Measurements from ENCODE around the gene PRSS33. TPM values are rescaled to one million over a fixed set of nuclear protein-coding genes. Genes with fewer than 3 reads are reported as not detected.

Gene PRSS33
- total RNA-seq, 1 donor from 2014 or later, result not detected

DNA sequence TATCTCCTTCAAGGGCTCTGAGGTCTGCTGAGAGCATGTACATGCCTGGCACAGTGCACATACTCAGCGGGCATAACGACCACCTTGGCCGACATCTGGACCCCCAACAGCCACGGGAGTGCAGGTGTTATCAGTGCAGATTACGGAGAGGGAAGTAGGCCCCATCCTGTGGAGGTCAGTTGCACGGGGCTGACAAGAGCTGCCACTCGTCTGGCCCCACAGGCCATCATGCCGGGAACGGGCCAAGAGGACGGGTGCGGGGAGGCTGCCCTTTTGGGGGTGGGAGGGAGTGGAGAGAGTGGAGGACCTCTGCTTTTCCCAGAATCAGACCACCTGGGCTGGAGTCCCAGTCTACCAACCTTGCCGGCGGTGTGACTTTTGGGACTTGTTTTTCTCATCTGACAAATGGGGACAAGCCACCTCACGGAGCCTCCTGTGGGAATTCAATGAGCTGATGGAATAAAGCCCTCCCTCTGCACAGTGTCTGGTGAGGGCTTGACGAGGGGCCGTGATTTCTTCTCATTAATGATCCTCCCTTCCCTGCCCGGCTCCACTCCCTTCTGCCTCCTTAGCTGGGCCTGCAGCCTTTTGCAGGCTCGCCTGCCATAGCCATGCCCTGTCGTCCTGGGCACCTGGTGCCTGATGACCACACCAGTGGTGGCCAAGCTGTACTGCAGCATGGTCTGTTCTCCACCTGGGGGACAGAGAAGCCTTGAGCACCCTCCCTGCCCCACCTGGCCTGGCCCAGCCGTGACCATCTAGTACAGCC lies 4.6 kb downstream of the PRSS33 start:
- TF ChIP-seq, protein P1, sequence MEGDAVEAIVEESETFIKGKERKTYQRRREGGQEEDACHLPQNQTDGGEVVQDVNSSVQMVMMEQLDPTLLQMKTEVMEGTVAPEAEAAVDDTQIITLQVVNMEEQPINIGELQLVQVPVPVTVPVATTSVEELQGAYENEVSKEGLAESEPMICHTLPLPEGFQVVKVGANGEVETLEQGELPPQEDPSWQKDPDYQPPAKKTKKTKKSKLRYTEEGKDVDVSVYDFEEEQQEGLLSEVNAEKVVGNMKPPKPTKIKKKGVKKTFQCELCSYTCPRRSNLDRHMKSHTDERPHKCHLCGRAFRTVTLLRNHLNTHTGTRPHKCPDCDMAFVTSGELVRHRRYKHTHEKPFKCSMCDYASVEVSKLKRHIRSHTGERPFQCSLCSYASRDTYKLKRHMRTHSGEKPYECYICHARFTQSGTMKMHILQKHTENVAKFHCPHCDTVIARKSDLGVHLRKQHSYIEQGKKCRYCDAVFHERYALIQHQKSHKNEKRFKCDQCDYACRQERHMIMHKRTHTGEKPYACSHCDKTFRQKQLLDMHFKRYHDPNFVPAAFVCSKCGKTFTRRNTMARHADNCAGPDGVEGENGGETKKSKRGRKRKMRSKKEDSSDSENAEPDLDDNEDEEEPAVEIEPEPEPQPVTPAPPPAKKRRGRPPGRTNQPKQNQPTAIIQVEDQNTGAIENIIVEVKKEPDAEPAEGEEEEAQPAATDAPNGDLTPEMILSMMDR (conservative IDR thresholded peaks at IDR 0.05; ENCODE audit: low read depth, low read length), result no peak
- no peak overlapping the region for H3K4me3 ChIP-seq (ENCODE audit: low read depth, low read length)
- DNase-seq (ENCODE audit: low read depth), result no peak

DNA sequence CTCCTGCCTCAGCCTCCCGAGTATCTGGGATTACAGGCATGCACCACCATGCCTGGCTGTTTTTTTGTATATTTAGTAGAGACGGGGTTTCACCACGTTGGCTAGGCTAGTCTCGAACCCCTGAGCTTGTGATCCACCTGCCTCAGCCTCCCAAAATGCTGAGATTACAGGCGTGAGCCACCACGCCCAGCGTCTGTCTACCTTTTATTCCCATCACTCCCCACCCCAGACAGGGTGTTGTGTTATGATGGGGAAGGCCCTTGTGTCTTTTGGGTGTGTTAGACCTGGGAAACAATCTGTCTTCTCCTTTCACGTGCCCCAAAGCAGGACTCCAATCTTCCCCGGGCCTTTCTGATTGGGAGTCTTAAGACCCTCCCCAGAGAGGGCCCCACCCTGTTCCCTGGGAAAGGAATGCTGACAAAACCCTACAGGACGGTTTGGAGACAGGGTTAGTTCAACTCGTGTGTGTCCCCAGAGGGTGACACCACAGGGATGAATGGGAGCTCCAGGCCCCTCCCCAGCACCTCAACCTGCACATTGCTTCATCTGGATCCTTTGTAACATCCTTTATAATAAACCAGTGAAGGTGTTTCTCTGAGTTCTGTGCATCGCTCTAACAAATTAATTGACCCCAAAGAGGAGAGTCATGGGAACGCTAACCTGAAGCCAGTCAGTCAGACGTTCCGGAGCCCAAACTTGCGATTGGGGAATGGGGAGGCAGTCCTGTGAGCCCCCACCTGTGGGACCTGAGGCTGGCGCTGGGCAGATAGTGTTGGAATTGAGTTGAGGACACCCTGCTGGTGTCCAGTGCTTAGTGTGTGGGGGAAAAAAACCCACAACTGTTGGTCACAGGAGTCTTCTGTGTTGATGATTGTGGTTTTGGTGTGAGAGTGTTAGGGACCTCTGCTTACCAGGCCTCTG lies 7.1 kb downstream of the PRSS33 start:
- no peak for DNase-seq (ENCODE audit: low read depth)
- TF ChIP-seq, protein P1 (conservative IDR thresholded peaks at IDR 0.05; ENCODE audit: low read depth, low read length), result no peak
- H3K4me3 ChIP-seq (ENCODE audit: low read depth, low read length), result no peak overlapping the region

DNA sequence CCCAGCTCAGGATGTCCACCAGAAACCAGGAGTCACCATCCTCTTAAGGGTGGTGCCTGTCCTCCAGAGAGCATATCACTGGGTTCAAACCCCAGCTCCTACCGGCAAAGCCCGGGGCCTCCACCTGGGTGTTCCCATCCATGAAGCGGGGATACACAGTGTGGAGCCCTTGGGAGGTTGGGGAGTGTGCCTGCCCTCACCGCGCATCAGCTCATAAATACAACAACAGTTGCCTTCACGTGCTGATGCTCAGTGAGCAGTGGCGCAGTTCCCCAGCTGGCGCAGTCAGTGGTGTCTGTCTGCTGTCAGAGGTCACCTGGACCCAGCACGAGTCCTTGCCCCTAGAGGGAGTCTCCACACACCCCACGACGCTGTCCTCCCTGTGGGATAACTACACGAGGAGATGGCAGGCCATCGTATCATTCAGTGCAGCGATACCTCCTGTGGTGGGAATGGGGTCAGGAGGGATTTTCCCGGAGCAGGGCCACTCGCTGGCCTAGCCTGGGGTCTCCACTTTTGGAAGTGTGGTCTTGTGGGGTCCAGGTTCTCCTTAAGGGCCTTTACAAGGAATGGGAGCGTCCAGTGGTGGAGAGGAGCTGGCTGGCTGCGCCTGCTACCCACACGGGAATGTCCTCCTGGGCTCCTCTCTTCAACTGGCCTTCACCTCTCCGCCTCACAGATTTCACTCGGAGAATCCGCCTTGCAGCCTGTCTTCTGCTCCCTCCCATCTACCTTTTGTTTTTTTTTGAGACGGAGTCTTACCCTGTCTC lies 8.0 kb downstream of the PRSS33 start:
- TF ChIP-seq, protein P1 (conservative IDR thresholded peaks at IDR 0.05; ENCODE audit: low read depth, low read length), result no peak
- DNase-seq (ENCODE audit: low read depth), result no peak
- no peak overlapping the region for H3K4me3 ChIP-seq (ENCODE audit: low read depth, low read length)

DNA sequence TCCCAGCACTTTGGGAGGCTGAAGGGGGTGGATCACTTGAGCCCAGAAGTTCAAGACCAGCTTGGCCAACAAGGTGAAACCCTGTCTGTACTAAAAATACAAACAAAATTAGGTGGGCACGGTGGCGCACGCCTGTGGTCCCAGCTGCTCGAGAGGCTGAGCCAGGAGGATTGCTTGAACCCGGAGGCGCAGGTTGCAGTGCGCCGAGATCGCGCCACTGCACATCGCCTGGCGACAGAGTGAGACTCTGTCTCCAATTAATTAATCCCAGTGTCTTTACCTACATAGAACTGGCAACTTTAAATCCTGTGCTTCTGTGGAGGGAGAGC lies 8.8 kb downstream of the PRSS33 start:
- H3K4me3 ChIP-seq (ENCODE audit: low read depth, low read length), result peak overlapping the region; percentile 69
- DNase-seq (ENCODE audit: low read depth), result no peak
- TF ChIP-seq, protein P1 (conservative IDR thresholded peaks at IDR 0.05; ENCODE audit: low read depth, low read length), result no peak

GRCh38 chr16:2777903-2778629 lies 9.3 kb downstream of the PRSS33 start:
- TF ChIP-seq, protein P1 (conservative IDR thresholded peaks at IDR 0.05; ENCODE audit: low read depth, low read length), result no peak
- DNase-seq (ENCODE audit: low read depth), result no peak
- H3K4me3 ChIP-seq (ENCODE audit: low read depth, low read length), result peak overlapping the region; percentile 69

GRCh38 chr16:2777231-2777902 lies 10.0 kb downstream of the PRSS33 start, which contains the start of gene ELOB:
Gene ELOB (minus strand): TSS chr16:2777280. CDS start chr16:2777239, 41 bp downstream.
- TF ChIP-seq, protein P1 (conservative IDR thresholded peaks at IDR 0.05; ENCODE audit: low read depth, low read length), result no peak
- H3K4me3 ChIP-seq (ENCODE audit: low read depth, low read length), result peak within 1 kb of the TSS; percentile 78
- DNase-seq (ENCODE audit: low read depth), result no peak
